B cell (primary cell): ENCODE results near the gene ZMYND8. TPM values are rescaled to one million over a fixed set of nuclear protein-coding genes. Genes with fewer than 3 reads are reported as not detected.

Experiments used
- ATAC-seq: fragments of 200-7000 bp; cut with Tn5 transposase; one replicate; pipeline ENCODE4 v1.10.0; 2021; ENCODE audit warnings: low read depth, mild to moderate bottlenecking, moderate number of reproducible peaks, moderate library complexity
- CTCF ChIA-PET: fragments of 350-600 bp; sonication (Branson Sonifier 250); formaldehyde crosslinking; loops from one replicate; lab custom pipeline; 2021; ENCODE audit warnings: antibody characterized with exemption, inconsistent platforms; lab: Charles Lee
- POLR2A ChIA-PET: fragments of 350-600 bp; sonication (Branson Sonifier 250); formaldehyde crosslinking; loops from one replicate; lab custom pipeline; 2021; ENCODE audit warnings: antibody characterized with exemption; lab: Charles Lee
- DNase-seq: peaks from one replicate; pipeline ENCODE4 v3.0.0; 2013
- H2AFZ ChIP-seq: 2 replicates; pipeline ENCODE4 v1.6.1; 2012; ENCODE audit warnings: mild to moderate bottlenecking, low read depth, low read length; ENCODE audit not compliant: insufficient read depth, poor library complexity, severe bottlenecking
- H3K27ac ChIP-seq, 2 donors: 1 replicate in 1 of 2; 2 replicates in 1 of 2; pipeline ENCODE4 v1.5.1; 2012 to 2013; ENCODE audit warnings: low read length in 2 of 2, mild to moderate bottlenecking in 2 of 2, moderate library complexity in 1 of 2
- H3K27me3 ChIP-seq, 4 experiments: fragments of 200-600 bp in 1 of 4; sonication (generic) in 1 of 4; replicated peaks in 1 of 4; 1 replicate in 2 of 4; 2 replicates in 2 of 4; pipeline versions ENCODE4 v1.6.1 to v1.7.0; 2013 to 2016; ENCODE audit warnings: low read length in 3 of 4, mild to moderate bottlenecking in 2 of 4, mixed read lengths in 1 of 4, moderate library complexity in 1 of 4; ENCODE audit not compliant: insufficient read depth in 4 of 4, control insufficient read depth in 3 of 4; ENCODE audit errors: control extremely low read depth in 1 of 4
- H3K36me3 ChIP-seq, 2 experiments: replicated peaks in 1 of 2; 1 replicate in 1 of 2; 2 replicates in 1 of 2; pipeline versions ENCODE4 v1.6.1 to v1.7.1; 2013; ENCODE audit warnings: low read length in 1 of 2; ENCODE audit not compliant: insufficient read depth in 2 of 2, control insufficient read depth in 1 of 2; ENCODE audit errors: control extremely low read depth in 1 of 2, extremely low read depth in 1 of 2
- H3K4me1 ChIP-seq, 2 donors: fragments of 200-600 bp in 1 of 2; sonication (generic) in 1 of 2; 1 replicate in 1 of 2; 2 replicates in 1 of 2; pipeline versions ENCODE4 v1.5.1 to v1.6.1; 2013 to 2017; ENCODE audit warnings: low read length in 2 of 2; ENCODE audit not compliant: control insufficient read depth in 2 of 2, insufficient read depth in 2 of 2
- H3K4me2 ChIP-seq: replicated peaks from 2 replicates; pipeline ENCODE3; 2012; ENCODE audit warnings: mild to moderate bottlenecking, low read depth, low read length; ENCODE audit not compliant: poor library complexity, severe bottlenecking
- H3K4me3 ChIP-seq, 5 experiments: fragments of 200-600 bp in 1 of 5; sonication (generic) in 1 of 5; 1 replicate in 3 of 5; 2 replicates in 2 of 5; pipeline versions ENCODE4 v1.5.1 to v1.7.0; 2011 to 2016; ENCODE audit warnings: low read length in 4 of 5, mild to moderate bottlenecking in 4 of 5, low read depth in 2 of 5, control low read depth in 1 of 5, moderate library complexity in 1 of 5; ENCODE audit not compliant: insufficient read depth in 1 of 5; ENCODE audit errors: control extremely low read depth in 1 of 5, extremely low read depth in 1 of 5
- H3K79me2 ChIP-seq: fragments of 200-600 bp; sonication (generic); one replicate; pipeline ENCODE4 v1.6.0; 2016; ENCODE audit warnings: low read length; ENCODE audit not compliant: control insufficient read depth, insufficient read depth
- H3K9ac ChIP-seq: fragments of 200-600 bp; sonication (generic); 2 replicates; pipeline ENCODE4 v1.6.1; 2017; ENCODE audit warnings: mild to moderate bottlenecking, low read length, moderate library complexity
- H3K9me3 ChIP-seq, 3 donors: one replicate each; pipeline versions ENCODE4 v1.6.1 to v1.7.1; 2013; ENCODE audit warnings: low read length in 2 of 3; ENCODE audit not compliant: control insufficient read depth in 2 of 3, insufficient read depth in 1 of 3; ENCODE audit errors: control extremely low read depth in 1 of 3
- H4K20me1 ChIP-seq: 2 replicates; pipeline ENCODE4 v1.6.0; 2012; ENCODE audit warnings: mild to moderate bottlenecking, low read length; ENCODE audit not compliant: insufficient read depth, control insufficient read depth, poor library complexity, severe bottlenecking
- H3K27ac Mint-ChIP-seq: one replicate; pipeline ENCODE4 v1.8.0; 2021; ENCODE audit warnings: mixed read lengths
- H3K27me3 Mint-ChIP-seq: one replicate; pipeline ENCODE4 v1.8.0; 2021; ENCODE audit warnings: mixed read lengths
- H3K4me1 Mint-ChIP-seq: one replicate; pipeline ENCODE4 v1.8.0; 2021; ENCODE audit warnings: mixed read lengths
- H3K4me3 Mint-ChIP-seq: one replicate; pipeline ENCODE4 v1.8.0; 2021; ENCODE audit warnings: mixed read lengths
- H3K9me3 Mint-ChIP-seq: one replicate; pipeline ENCODE4 v1.8.0; 2022; ENCODE audit warnings: mixed read lengths; ENCODE audit not compliant: insufficient read depth
- CTCF ChIP-seq: fragments of 200-600 bp; IDR thresholded peaks from one replicate; pipeline ENCODE4 v1.8.0; 2022; ENCODE audit warnings: antibody characterized with exemption, mild to moderate bottlenecking
- EZH2 ChIP-seq: IDR thresholded peaks from 2 replicates; pipeline ENCODE4 v1.6.1; 2012; ENCODE audit warnings: borderline replicate concordance, low read depth, mild to moderate bottlenecking, moderate library complexity, low read length; ENCODE audit not compliant: insufficient read depth, poor library complexity, severe bottlenecking
- WGBS: methylation state at CpG from one replicate; pipeline ENCODE4 v1.1.5; 2013; ENCODE audit warnings: missing lambda C conversion rate; ENCODE audit not compliant: insufficient coverage; 5-methylcytosine and 5-hydroxymethylcytosine counted together
- intact Hi-C: fragments of 100-400 bp; cut with micrococcal nuclease; formaldehyde crosslinking; loops from one replicate; pipeline ENCODE4 v1.10.0; 2022
- polyA plus RNA-seq: library from polyadenylated mRNA; depleted of rRNA; stranded (reverse); fragments of >200 nt; gene quantifications from 2 replicates; pipeline ENCODE4 v1.2.3, GENCODE V29; 2012
- total RNA-seq, 2 donors: library from RNA; stranded (reverse); fragments of 120-200 nt in 1 of 2; gene quantifications; 1 replicate in 1 of 2; 2 replicates in 1 of 2; pipeline versions ENCODE4 v1.2.3 to v1.2.4, GENCODE V29; 2013 to 2022

The ZMYND8 gene
- total and polyA plus RNA-seq, 2 donors (not counting 1 experiment from before 2014, with no cell fraction given) = 20.3 to 67.2 TPM

GRCh38 chr20:47392721-47393073 lies 36.2 kb upstream of the ZMYND8 start:
- no peak overlapping the region for H3K9ac ChIP-seq
- intact Hi-C loops = loop anchor here (1.0 to 5.0 kb wide), 3 partner anchors 20 to 94 kb away; no protein-coding TSS in a partner anchor
- no peaks in the 10 kb centered on the region for H3K27me3 ChIP-seq
- no peaks in the 10 kb centered on the region for H4K20me1 ChIP-seq
- Mint-ChIP-seq H3K27me3 (no peaks in the 10 kb centered on the region), H3K9me3 (peaks cover 12% of the 10 kb centered on the region), H3K4me1 (peaks cover 35% of the 10 kb centered on the region), H3K27ac (peak overlapping the region; percentile 83), H3K4me3 (peak overlapping the region; percentile 35)
- CTCF ChIA-PET = interaction anchor here (0.9 to 1.8 kb wide), 9 partner anchors 9 to 228 kb away, joined by 3 to 15 read pairs (median 5); no protein-coding TSS in a partner anchor
- H3K4me3 ChIP-seq = no peak overlapping the region
- TF ChIP-seq EZH2 (no peak), CTCF (no peak)
- H3K4me2 ChIP-seq = no peak overlapping the region
- peaks cover 0 to 4% of the 10 kb centered on the region in 2 experiments for H3K36me3 ChIP-seq
- H3K79me2 ChIP-seq = peaks cover 11% of the 10 kb centered on the region
- ATAC-seq = peak; percentile 7
- peak; percentile 37 for DNase-seq
- H3K9me3 ChIP-seq = peaks cover 0 to 27% (median 7%) of the 10 kb centered on the region in 3 donors
- H2AFZ ChIP-seq = peak overlapping the region; percentile 47
- POLR2A ChIA-PET = interaction anchor here (1.2 to 2.4 kb wide), 3 partner anchors 19 to 110 kb away, joined by 4 to 16 read pairs (median 16); partner anchors contain the start of gene NCOA3
- H3K4me1 ChIP-seq = peaks cover 28 to 34% of the 10 kb centered on the region in 2 donors
- peak overlapping the region; percentile 39 to 52 for H3K27ac ChIP-seq
- WGBS = 83% methylated on average over 2 of the region's 2 CpGs

- intact Hi-C loops = loop anchor here (1.0 to 5.0 kb wide), 3 partner anchors 20 to 95 kb away; no protein-coding TSS in a partner anchor
- POLR2A ChIA-PET = interaction anchor here (0.5 to 2.4 kb wide), 6 partner anchors 10 to 1274 kb away, joined by 3 to 16 read pairs (median 10); partner anchors contain the start of gene NCOA3
- 0% methylated on average over 1 of the region's 7 CpGs for WGBS
- H3K4me2 ChIP-seq = peak overlapping the region; percentile 29
- H3K9ac ChIP-seq = no peak overlapping the region
- TF ChIP-seq EZH2 (no peak), CTCF (no peak)
- no peaks in the 10 kb centered on the region for H4K20me1 ChIP-seq
- DNase-seq (peak; percentile 54), ATAC-seq (peak; percentile 71)
- Mint-ChIP-seq H3K4me1 (peaks cover 37% of the 10 kb centered on the region), H3K27ac (peak overlapping the region; percentile 83), H3K4me3 (peak overlapping the region; percentile 57), H3K27me3 (no peaks in the 10 kb centered on the region), H3K9me3 (peaks cover 12% of the 10 kb centered on the region)
- peaks cover 14% of the 10 kb centered on the region for H3K79me2 ChIP-seq
- H3K27ac ChIP-seq = peak overlapping the region; percentile 46 to 52
- CTCF ChIA-PET = interaction anchor here (0.5 to 1.8 kb wide), 11 partner anchors 8 to 229 kb away, joined by 3 to 15 read pairs (median 5); no protein-coding TSS in a partner anchor
- H2AFZ ChIP-seq = peak overlapping the region; percentile 47
- peaks cover 0 to 27% (median 7%) of the 10 kb centered on the region in 3 donors for H3K9me3 ChIP-seq
- H3K36me3 ChIP-seq = peaks cover 0 to 4% of the 10 kb centered on the region in 2 experiments
- H3K4me1 ChIP-seq = peaks cover 28 to 34% of the 10 kb centered on the region in 2 donors
- no peaks in the 10 kb centered on the region for H3K27me3 ChIP-seq
- no peak overlapping the region for H3K4me3 ChIP-seq
Observed at GRCh38 chr20:47392015-47392720, 35.7 kb upstream of the ZMYND8 start.
